Endothelial cell of umbilical vein (primary cell): ENCODE data around the gene WFIKKN1. TPM values are rescaled to one million over a fixed set of nuclear protein-coding genes. Genes with fewer than 3 reads are reported as not detected.

Experiments used
- BruUV-seq: library from RNA; stranded (reverse); fragments of 400-500 nt; replicated peaks from 2 replicates; lab custom pipeline; 2021; lab: Mats Ljungman, UMichigan
- CTCF ChIA-PET: fragments of 300-600, 350-600 bp; sonication (Branson Sonifier 250); formaldehyde crosslinking; loops from one replicate; lab custom pipeline; 2021; ENCODE audit warnings: antibody characterized with exemption, inconsistent platforms; lab: Charles Lee
- POLR2A ChIA-PET: fragments of 300-600, 350-600 bp; sonication (Branson Sonifier 250); formaldehyde crosslinking; loops from one replicate; lab custom pipeline; 2021; ENCODE audit warnings: antibody characterized with exemption, inconsistent platforms; lab: Charles Lee
- DNase-seq: peaks from one replicate; pipeline ENCODE4 v3.0.0-alpha.2; 2011; ENCODE audit warnings: low read depth, low spot score
- FAIRE-seq: peaks from 2 replicates; lab custom pipeline; 2011; peaks lifted over from hg19 to GRCh38; lab: Jason Lieb, UNC
- H2AFZ ChIP-seq: 2 replicates; pipeline ENCODE4 v1.6.0; 2012; ENCODE audit warnings: low read depth, low read length, control low read depth, inconsistent platforms
- H3K27ac ChIP-seq: 2 replicates; pipeline ENCODE4 v1.5.1; 2011; ENCODE audit warnings: low read depth, mild to moderate bottlenecking, control low read depth, low read length, moderate library complexity; ENCODE audit not compliant: insufficient read depth
- H3K27me3 ChIP-seq, 2 experiments: 2 replicates each; pipeline versions ENCODE4 v1.6.0 to v1.6.1; 2011; ENCODE audit warnings: low read length in 2 of 2, mixed read lengths in 1 of 2; ENCODE audit not compliant: control insufficient read depth in 2 of 2, insufficient read depth in 2 of 2
- H3K36me3 ChIP-seq, 2 experiments: 2 replicates in 1 of 2; 3 replicates in 1 of 2; pipeline ENCODE4 v1.5.1; 2011; ENCODE audit warnings: low read length in 2 of 2, mild to moderate bottlenecking in 1 of 2, moderate library complexity in 1 of 2; ENCODE audit not compliant: control insufficient read depth in 2 of 2, insufficient read depth in 2 of 2; ENCODE audit errors: extremely low read depth in 1 of 2
- H3K4me1 ChIP-seq: 3 replicates; pipeline ENCODE4 v1.5.1; 2011; ENCODE audit warnings: mild to moderate bottlenecking, low read length; ENCODE audit not compliant: control insufficient read depth, insufficient read depth; ENCODE audit errors: extremely low read depth
- H3K4me2 ChIP-seq: 2 replicates; pipeline ENCODE4 v1.6.1; 2011; ENCODE audit warnings: low read length, control low read depth, mixed read lengths; ENCODE audit not compliant: insufficient read depth
- H3K4me3 ChIP-seq, 3 experiments: fragments of 200-600 bp in 1 of 3; sonication (generic), shearing (Covaris generic) in 1 of 3; replicated peaks in 1 of 3; 2 replicates each; pipeline ENCODE4 v1.5.1; 2011 to 2016; ENCODE audit warnings: control low read depth in 3 of 3, low read length in 3 of 3, mild to moderate bottlenecking in 2 of 3, inconsistent platforms in 1 of 3, low read depth in 1 of 3, moderate library complexity in 1 of 3; ENCODE audit not compliant: insufficient read depth in 1 of 3
- H3K79me2 ChIP-seq: 2 replicates; pipeline ENCODE4 v1.6.0; 2012; ENCODE audit warnings: low read length, inconsistent platforms; ENCODE audit not compliant: control insufficient read depth, insufficient read depth
- H3K9ac ChIP-seq: replicated peaks from 2 replicates; pipeline ENCODE3; 2011; ENCODE audit warnings: low read length, control low read depth; ENCODE audit not compliant: insufficient read depth; ENCODE audit errors: extremely low read depth
- H3K9me1 ChIP-seq: replicated peaks from 3 replicates; pipeline ENCODE4 v1.6.0; 2011; ENCODE audit warnings: mild to moderate bottlenecking, low read length; ENCODE audit not compliant: control insufficient read depth, insufficient read depth; ENCODE audit errors: extremely low read depth
- H3K9me3 ChIP-seq: replicated peaks from 2 replicates; pipeline ENCODE4 v1.5.1; 2012; ENCODE audit warnings: low read length, inconsistent platforms; ENCODE audit not compliant: control insufficient read depth, insufficient read depth
- H4K20me1 ChIP-seq: replicated peaks from 2 replicates; pipeline ENCODE3; 2011; ENCODE audit warnings: mild to moderate bottlenecking, low read length; ENCODE audit not compliant: control insufficient read depth, insufficient read depth; ENCODE audit errors: extremely low read depth
- CTCF ChIP-seq, 2 donors: IDR thresholded peaks; 1 replicate in 1 of 2; 2 replicates in 1 of 2; pipeline ENCODE4 v1.5.1; 2011; ENCODE audit warnings: low read length in 2 of 2, mild to moderate bottlenecking in 2 of 2, moderate library complexity in 2 of 2, control low read depth in 1 of 2, inconsistent platforms in 1 of 2, low read depth in 1 of 2; ENCODE audit not compliant: insufficient read depth in 1 of 2; ENCODE audit errors: extremely low read depth in 1 of 2
- EZH2 ChIP-seq: IDR thresholded peaks from 2 replicates; pipeline ENCODE4 v1.6.1; 2012; ENCODE audit warnings: borderline replicate concordance, low read depth, mild to moderate bottlenecking, moderate library complexity, low read length, inconsistent platforms; ENCODE audit not compliant: severe bottlenecking
- FOS ChIP-seq: IDR thresholded peaks from 2 replicates; pipeline ENCODE4 v1.6.1; 2011; ENCODE audit warnings: mild to moderate bottlenecking, low read length, moderate library complexity, borderline replicate concordance; ENCODE audit not compliant: insufficient read depth
- GATA2 ChIP-seq: IDR thresholded peaks from 2 replicates; pipeline ENCODE4 v1.7.0; 2011; ENCODE audit warnings: low read depth, mild to moderate bottlenecking, moderate library complexity, mixed read lengths, low read length; ENCODE audit not compliant: insufficient read length, insufficient read depth
- JUN ChIP-seq: IDR thresholded peaks from 2 replicates; pipeline ENCODE4 v1.6.1; 2011; ENCODE audit warnings: borderline replicate concordance, low read depth; ENCODE audit not compliant: insufficient read length, insufficient read depth
- MAX ChIP-seq: IDR thresholded peaks from 2 replicates; pipeline ENCODE4 v1.6.1; 2011; ENCODE audit not compliant: insufficient read depth, insufficient read length
- POLR2A ChIP-seq: IDR thresholded peaks from 2 replicates; pipeline ENCODE4 v1.6.1; 2012; ENCODE audit warnings: low read depth, mild to moderate bottlenecking, control low read depth, low read length
- POLR2AphosphoS5 ChIP-seq: IDR thresholded peaks from 2 replicates; pipeline ENCODE4 v1.6.1; 2012; ENCODE audit warnings: low read depth, mild to moderate bottlenecking, control low read depth, low read length, moderate library complexity; ENCODE audit not compliant: insufficient read depth
- dilution Hi-C: fragments of 300-500 bp; cut with MboI; formaldehyde crosslinking; loops from one replicate; pipeline ENCODE4 v1.15.0; 2019; ENCODE audit warnings: low sequenced_read_pairs; ENCODE audit not compliant: extremely low pct_ligation_motif_present
- intact Hi-C: fragments of 100-400 bp; cut with micrococcal nuclease; formaldehyde crosslinking; loops from one replicate; pipeline ENCODE4 v1.10.0; 2022
- polyA plus RNA-seq, 4 experiments: library from polyadenylated mRNA; depleted of rRNA in 3 of 4; stranded (reverse) in 3 of 4; unstranded in 1 of 4; fragments of >200 nt; gene quantifications; 2 replicates each; pipeline versions ENCODE4 v1.2.1 to v1.2.3, GENCODE V29; 2011 to 2012; ENCODE audit warnings: missing spikeins in 1 of 4
- total RNA-seq: library from RNA; stranded (reverse); gene quantifications from 2 replicates; pipeline ENCODE4 v1.2.3, GENCODE V29; 2021

The WFIKKN1 gene
- total and polyA plus RNA-seq, 2 donors (not counting 3 experiments of a cell fraction or from before 2014, with no cell fraction given) = 0.06 to 0.40 TPM

GRCh38 chr16:593406-593805, 37.4 kb upstream of the WFIKKN1 start:
- FAIRE-seq = no peak
- no peaks in the 10 kb centered on the region for H3K27me3 ChIP-seq

GRCh38 chr16:593807-594206, 37.0 kb upstream of the WFIKKN1 start:
- Histone ChIP-seq H3K27ac (no peak overlapping the region), H3K27me3 (no peaks in the 10 kb centered on the region), H3K79me2 (peaks cover 22% of the 10 kb centered on the region), H3K9me1 (no peaks in the 10 kb centered on the region), H3K9ac (no peak overlapping the region), H3K4me2 (no peak overlapping the region), H3K9me3 (no peaks in the 10 kb centered on the region), H3K4me3 (no peak overlapping the region), H3K4me1 (peaks cover 8% of the 10 kb centered on the region), H3K36me3 (peaks cover 0 to 3% of the 10 kb centered on the region in 2 experiments), H2AFZ (no peak overlapping the region), H4K20me1 (no peaks in the 10 kb centered on the region)
- ChIA-PET CTCF (interaction anchor here (1.6 kb wide), 1 partner anchor 14 kb away, joined by 5 read pairs; no protein-coding TSS in a partner anchor), POLR2A (no interaction called here)
- DNase-seq = no peak
- no peak for TF ChIP-seq POLR2AphosphoS5
- no peak for TF ChIP-seq EZH2
- no peak for TF ChIP-seq FOS
- no peak for TF ChIP-seq JUN
- TF ChIP-seq GATA2 = no peak
- no peak for TF ChIP-seq CTCF (IDR thresholded peaks at IDR 0.05; ENCODE audit: extremely low read depth in 1 of 2, insufficient read depth in 1 of 2, low read depth in 1 of 2, low read length in 2 of 2)
- intact Hi-C loops = no loop called here
- dilution Hi-C loops = no loop called here
- FAIRE-seq = no peak
- no TSS peak for BruUV-seq

More at GRCh38 chr16:593406-593805, 37.4 kb upstream of the WFIKKN1 start:
- no peaks in the 10 kb centered on the region for H3K9me3 ChIP-seq
- peaks cover 0 to 3% of the 10 kb centered on the region in 2 experiments for H3K36me3 ChIP-seq
- no peak for DNase-seq
- no peak overlapping the region for H3K27ac ChIP-seq
- H3K79me2 ChIP-seq = peaks cover 22% of the 10 kb centered on the region
- ChIA-PET POLR2A (no interaction called here), CTCF (interaction anchor here (1.6 kb wide), 1 partner anchor 14 kb away, joined by 5 read pairs; no protein-coding TSS in a partner anchor)
- BruUV-seq = no TSS peak
- peaks cover 8% of the 10 kb centered on the region for H3K4me1 ChIP-seq
- intact Hi-C loops (no loop called here), dilution Hi-C loops (no loop called here)
- H4K20me1 ChIP-seq = no peaks in the 10 kb centered on the region
- H2AFZ ChIP-seq = no peak overlapping the region
- H3K4me2 ChIP-seq = no peak overlapping the region
- TF ChIP-seq POLR2A (no peak), MAX (no peak), JUN (no peak), EZH2 (no peak), GATA2 (no peak), FOS (no peak)
- H3K4me3 ChIP-seq = no peak overlapping the region
- no peak overlapping the region for H3K9ac ChIP-seq
- H3K9me1 ChIP-seq = no peaks in the 10 kb centered on the region
